ENCODE results near the gene SYNDIG1.
"Not testable (repeated sequence)": the region's sequence is repeated elsewhere in the genome, so short reads cannot be mapped to it uniquely, and the experiment has no call there.

The SYNDIG1 gene

DNA sequence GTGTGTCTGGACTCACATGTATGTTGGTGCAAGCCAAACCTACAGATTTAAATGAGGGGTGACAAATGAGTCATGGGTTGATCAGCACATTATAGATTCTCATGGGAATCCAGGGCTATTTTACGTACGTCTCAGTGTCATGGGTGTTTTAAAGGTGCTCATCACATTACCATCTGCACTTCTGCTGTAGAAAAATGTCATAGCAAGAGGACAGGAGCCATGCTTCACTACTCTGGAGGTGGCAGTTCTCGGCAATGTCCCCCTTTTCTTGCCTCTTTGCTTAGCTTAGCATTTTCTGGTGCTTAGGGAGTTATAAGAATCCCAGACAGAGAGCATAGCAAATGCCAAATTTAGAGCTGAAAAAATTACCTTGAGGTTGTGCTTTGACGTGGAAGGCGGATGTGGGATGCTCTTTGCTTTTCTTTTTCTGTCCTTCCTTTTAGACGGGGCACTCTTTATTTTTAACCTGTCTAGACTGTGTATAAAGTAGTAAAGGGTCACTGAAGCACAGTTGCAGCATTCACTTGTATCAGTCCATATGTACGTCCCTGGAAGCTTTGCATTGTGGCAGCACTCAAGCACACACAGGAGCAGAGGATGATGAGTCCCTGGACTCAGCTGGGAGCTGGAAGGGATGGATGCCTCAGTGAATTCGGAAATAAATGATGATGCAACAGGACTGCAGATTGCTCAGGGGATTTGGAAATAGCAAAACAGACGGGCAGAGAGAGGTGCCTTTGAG lies 139.7 kb downstream of the SYNDIG1 start:
- no peak for DNase-seq (ENCODE audit: low read depth in 2 of 3, low spot score in 2 of 3)

DNA sequence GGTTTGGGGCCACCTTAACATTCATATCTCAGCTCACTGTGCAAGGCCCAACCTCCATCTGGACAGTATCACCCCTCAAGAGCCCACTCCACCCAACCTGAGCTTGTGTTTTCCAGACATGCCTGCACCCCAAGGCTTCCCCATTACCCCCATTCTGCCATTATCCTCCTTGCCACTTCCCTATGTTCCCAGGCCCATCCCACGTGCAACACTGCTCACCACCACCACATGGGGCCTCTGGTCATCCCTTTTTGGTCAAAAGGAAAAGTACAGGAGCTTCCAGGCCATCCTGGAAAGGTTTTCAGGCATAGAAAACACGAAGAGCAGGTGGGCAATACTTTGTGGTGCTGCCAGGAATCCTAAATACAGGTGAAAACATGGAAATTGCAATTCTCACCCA lies 140.3 kb downstream of the SYNDIG1 start:
- no peak for DNase-seq (ENCODE audit: low read depth in 2 of 3, low spot score in 2 of 3)

DNA sequence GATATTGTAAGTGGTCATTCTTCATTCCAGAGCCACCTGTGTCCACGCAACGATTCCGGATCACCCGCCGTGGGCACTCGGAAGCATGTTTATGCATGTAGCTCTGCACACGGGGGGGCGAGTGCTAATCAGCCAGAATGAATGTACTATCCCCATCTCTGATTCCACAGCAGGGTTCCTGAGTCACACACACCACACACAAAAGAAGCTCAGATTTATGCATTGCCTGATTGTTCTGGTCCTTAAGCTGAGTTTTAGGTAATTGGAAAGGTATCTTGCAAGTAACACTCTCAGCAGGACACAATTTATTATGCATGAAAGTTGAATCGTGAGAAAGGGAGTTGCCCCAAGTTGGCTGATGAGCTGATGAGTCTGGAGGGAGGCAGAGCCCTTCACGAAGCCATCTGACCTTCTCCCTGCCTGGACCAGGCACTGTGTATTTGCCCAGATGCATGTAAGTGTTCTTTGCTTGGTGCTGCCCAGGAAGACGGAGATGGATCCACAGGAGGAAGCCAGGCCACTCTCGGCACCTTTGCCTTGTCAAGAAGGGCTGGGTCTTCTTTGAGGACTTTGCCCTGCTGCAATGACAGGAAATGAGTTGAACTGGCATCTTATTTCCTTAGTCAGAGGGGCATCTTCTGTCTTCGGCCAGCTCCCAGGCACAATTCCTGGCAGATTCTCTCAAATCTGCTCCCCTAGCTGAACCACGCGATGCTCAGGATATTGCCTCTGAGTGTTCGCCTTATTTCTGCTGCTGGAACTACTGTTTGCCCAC lies 141.1 kb downstream of the SYNDIG1 start:
- DNase-seq (ENCODE audit: low read depth in 2 of 3, low spot score in 2 of 3), result no peak

DNA sequence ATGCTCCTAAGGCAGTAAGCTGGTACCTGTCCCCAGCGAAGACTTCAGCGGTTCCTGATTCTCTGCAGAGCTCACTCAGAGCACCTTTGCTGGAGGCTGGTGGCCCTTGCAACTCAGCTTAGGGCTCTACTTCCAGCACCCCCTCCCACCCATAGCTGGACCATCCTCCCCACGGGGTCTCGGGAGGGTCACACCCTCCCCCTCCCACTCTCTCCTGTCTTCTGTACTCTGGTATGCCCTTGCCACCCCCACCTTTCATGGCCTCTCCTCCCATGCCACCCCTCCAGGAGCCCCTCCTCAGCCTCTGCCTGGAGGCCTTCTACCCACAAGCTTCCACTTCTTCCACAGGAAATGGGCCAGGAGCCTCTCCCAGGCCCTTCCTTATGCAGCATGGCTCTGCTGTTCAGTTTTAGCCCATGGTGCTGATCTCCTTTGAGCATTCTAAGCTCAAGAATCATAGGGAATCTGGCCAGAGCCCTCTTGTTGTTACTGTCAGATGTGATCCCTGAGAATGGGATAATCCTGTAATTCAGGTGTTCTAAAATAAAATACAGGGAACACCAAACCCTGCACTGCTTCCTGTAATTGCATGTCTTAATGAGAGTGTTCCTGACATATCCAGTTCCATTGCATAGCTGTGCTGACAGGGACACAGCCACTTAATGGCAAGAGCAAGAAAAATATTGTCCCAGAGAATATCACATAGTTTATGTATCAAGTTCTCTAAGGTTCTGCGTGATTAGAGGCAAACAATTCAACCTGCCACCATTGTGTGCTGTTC lies 142.1 kb downstream of the SYNDIG1 start:
- DNase-seq (ENCODE audit: low read depth in 2 of 3, low spot score in 2 of 3), result no peak

DNA sequence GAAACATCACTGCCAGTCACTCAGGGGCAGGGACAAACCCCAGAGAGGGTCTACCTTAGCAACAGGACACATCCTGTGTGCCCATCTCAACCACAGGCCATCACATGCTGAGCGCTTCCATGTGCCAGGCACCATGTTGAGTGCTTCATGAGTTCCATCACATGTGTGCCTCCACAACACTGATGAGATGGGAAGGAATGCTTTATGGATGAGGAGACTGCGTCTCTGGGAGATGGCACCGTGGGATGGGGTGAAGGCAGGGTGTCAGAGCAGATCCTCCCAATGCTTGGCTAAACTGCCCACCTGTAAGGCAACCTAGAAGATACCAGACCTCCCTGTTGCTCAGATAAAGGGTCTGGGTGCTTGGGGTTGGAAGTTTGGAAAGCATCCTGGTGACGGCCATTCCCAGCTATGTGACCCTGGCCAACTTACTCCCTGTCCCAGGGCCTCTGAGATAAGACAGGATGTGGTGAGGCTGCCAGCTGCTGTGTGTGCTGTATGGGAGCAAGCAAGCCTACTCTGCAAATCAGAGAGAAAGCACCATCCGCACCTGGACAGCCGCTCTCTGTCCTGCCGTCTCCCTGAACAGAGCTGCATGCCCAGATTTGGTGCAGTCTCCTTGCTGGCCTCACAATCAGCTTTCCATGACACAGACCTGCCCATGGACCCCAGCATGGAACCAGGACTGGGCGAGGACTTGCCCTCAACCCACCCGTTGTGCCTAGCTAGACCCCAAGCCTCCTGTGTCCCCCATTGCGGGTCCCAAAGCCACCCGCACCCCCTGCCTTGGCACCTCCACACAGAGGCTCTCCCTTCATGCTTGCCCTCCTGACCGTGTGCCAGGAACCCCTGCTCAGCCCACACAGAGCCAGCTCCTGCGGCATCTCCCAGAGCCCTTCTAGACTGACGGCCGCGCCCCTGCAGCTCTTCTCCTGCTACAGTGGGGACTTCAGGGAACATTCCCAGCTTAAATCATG lies 143.7 kb downstream of the SYNDIG1 start:
- no peak for DNase-seq (ENCODE audit: low read depth in 2 of 3, low spot score in 2 of 3)

DNA sequence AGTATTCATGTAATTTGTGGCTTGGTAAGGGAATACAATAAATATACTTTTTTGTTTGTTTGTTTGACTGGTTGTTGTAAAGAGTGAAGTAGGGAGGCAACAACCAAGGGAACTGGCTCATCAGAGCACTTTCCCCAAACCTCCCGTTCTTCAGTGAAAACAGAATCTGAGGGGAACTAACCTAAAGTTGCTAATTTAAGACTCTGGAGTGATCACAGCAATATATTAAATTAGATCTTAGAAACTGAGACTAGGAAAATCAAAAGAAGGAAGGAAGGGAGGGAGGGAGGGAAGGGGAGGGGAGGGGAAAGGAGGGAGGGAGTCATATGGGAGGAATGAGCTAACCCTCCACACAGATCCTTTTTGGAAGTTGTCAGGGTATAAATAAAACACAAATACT lies 144.9 kb downstream of the SYNDIG1 start:
- DNase-seq (ENCODE audit: low read depth in 2 of 3, low spot score in 2 of 3), result no peak

DNA sequence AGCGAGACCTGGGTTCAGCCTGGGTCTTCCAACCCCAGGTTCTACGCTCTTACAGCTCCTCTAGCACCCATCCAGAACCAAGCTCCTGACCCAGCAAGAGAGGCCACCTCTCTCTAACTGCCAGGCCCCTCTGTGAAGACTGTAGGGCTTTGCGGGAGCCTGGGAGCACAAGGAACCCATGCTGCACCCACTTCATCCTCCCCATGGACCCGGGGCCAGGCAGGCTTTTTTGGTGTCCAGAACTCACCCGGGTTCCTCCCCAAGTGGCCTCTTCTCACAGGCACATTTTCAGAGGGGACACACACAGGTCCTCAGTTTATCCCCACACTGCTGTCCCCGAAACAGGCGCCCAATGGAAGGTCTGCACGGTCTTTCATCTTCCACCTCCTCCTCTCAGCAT lies 145.9 kb downstream of the SYNDIG1 start:
- no peak for DNase-seq (ENCODE audit: low read depth in 2 of 3, low spot score in 2 of 3)

DNA sequence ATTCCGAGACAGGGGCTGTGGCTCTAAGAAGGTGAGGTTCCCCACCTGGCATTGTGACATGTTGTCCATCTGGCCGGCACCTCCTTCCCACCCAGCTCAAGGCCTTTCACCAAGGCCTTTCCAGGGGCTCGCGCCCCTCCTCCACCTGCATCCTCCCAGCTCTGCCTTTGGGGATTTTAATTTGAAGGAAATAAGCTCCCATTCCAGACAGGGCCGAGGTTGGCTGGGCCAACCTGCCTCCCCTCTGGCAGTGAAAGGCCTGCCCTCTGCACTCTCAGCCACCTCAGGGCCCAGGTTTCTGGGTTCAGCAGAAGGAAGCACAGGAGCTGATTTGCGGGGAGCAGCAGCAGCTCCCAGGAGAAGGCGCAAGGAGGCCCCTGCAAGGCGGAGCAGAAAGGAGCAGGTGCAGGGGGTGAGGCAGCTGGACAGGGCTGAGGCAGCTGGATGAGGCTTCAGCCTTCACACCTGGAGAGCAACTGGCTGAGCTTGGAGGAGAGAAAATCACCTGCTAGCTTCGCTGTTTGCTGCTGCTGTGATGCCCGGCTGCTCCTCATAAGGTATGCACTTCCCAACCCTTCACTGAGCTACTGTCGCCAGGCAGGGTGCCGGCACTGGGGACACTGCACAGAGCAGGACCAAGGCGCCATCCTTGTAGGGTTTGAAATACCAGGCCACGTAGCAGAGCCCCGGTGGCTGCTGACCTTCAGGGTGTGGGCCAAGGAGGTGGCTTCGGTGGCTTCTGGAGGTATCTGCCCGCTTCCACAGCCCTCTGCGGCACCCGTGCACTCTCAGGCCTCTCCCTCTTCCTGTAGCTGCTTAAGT lies 147.0 kb downstream of the SYNDIG1 start:
- DNase-seq (ENCODE audit: low read depth in 2 of 3, low spot score in 2 of 3), result no peak

DNA sequence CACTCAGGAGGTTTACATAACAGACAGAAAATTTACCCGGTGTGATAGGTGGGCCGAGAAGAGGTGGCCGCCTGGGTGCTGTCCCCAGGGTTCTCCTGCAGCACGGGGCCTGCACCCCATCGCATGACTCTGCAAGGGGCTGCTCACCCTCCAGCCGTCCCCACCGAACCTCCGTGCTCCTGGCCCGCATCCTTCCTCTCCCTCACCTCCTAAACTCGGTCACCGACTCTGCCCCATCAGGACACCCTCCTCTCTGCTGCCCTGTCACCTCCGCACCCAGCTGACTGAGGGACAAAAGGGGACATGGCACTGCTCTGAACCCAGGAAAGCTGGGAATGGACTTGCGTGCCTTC lies 147.6 kb downstream of the SYNDIG1 start:
- DNase-seq (ENCODE audit: low read depth in 2 of 3, low spot score in 2 of 3), result no peak

DNA sequence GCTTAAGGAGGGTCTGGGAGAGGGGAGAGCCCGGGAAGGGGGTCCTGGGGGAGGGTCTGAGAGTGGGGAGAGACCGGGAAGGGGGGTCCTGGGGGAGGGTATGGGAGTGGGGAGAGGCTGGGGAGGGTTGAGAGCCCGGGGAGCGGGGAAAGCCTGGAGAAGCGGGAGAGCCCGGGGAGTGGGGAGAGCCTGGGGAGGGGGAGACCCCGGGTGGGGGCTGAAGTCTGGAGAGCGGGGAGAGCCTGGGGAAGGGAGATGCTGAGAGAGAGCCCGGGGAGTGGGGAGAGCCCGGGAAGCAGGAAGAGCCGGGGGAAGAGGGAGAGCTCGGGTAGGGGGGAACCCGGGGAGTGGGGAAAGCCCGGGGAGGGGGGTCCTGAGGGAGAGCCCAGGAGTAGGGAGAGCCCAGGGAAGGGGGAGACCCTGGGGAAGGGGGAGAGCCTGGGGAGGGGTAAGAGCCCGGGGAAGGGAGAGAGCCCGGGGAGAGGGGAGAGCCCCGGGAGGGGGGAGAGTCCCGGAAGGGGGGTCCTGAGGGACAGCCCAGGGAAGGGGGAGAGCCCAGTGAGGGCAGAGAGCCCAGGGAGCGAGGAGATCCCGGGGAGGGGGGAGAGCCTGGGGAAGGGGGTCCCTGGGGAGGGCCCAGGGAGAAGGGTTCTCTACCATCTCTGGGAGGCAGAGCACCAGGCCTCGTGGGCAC lies 148.5 kb downstream of the SYNDIG1 start:
- no peak for DNase-seq (ENCODE audit: low read depth in 2 of 3, low spot score in 2 of 3)

DNA sequence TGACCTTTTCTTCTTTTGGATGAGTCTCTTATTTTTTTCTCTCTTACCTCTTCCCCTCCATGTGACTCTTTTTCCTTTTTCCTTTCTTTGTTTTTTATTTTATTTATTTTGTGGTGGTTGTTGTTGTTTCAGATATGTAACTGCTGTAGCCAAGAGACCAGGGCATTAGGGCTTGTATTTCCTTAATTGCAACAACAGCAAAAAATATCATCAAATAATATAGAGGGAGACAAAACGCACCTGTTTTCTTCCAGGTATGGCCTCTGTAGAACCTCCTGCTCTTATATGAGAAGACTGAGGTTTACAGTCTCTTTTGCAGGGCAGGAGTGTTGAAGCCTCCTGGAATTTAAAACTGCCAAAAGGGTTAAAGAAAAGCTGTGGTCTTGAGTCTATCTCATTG lies 149.3 kb downstream of the SYNDIG1 start:
- DNase-seq (ENCODE audit: low read depth in 2 of 3, low spot score in 2 of 3), result no peak

DNA sequence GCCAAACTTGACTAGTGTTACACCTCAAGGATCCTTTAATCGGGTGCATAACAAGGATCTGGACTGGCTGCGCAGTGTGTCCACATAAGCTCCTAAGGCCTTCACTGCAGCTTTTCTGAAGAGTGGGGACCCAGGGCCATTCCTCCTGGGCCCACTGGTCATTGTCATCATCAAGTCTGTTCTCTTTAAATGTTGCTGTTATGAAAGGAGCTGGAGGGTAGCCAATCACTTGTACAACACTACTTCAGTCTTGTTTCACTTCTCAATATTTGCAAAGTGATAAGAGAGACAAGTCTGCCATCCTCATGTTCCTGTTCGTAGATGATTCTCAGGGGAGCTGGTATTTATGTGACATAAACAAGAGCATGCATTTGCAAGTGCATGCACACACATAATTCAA lies 149.8 kb downstream of the SYNDIG1 start:
- no peak for DNase-seq (ENCODE audit: low read depth in 2 of 3, low spot score in 2 of 3)

DNA sequence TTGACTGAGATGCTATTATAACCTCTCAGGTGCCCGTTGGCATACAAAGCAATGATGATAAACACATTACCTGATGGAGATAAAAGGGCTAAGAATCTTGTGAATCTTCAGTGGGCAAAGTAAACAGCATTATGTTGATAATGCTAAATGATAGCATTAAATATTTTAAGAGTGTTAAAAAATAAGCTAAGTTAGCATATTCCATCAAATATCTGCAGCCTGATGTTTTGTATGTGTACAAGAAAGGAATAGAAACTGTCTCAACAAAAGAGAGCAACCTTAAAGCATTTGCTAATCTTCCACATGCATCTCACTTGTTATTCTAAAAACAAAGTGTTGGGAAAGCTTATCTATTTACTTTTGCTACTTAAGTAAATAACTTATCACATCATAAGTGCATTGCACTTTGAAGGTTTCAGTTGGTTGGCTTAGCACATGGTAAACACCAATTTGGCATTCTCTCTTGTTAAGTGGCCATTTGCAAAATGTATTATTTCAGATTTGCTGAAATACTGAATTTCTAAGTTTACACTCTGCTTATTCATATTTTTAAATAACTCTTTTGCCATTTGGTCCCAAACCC lies 151.6 kb downstream of the SYNDIG1 start:
- no peak for DNase-seq (ENCODE audit: low read depth in 2 of 3, low spot score in 2 of 3)

DNA sequence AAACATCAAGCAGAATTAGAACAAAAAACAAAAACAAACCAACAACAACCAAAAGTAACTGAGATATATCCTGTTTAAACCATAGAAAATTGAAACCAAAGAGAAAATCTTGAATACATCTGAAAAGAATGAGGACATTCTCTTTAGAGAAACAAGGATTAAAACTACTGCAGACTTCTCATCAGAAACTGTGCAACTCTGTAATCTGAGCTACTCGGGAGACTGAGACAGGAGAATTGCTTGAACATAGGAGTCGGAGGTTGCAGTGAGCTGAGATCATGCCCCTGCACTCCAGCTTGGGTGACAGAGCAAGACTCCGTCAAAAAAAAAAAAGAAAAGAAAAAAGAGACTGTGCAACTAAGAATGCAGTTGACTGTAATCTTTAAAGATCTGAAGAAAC lies 153.4 kb downstream of the SYNDIG1 start:
- no peak for DNase-seq (ENCODE audit: low read depth in 2 of 3, low spot score in 2 of 3)

DNA sequence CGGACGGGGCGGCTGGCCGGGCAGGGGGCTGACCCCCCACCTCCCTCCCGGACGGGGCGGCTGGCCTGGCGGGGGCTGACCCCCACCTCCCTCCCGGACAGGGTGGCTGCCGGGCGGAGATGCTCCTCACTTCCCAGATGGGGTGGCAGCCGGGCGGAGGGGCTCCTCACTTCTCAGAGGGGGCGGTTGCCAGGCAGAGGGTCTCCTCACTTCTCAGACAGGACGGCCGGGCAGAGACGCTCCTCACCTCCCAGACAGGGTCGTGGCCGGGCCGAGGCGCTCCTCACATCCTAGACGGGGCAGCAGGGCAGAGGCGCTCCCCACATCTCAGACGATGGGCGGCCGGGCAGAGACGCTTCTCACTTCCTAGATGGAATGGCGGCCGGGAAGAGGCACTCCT lies 156.7 kb downstream of the SYNDIG1 start:
- not testable (repeated sequence) for DNase-seq (ENCODE audit: low read depth in 2 of 3, low spot score in 2 of 3)

DNA sequence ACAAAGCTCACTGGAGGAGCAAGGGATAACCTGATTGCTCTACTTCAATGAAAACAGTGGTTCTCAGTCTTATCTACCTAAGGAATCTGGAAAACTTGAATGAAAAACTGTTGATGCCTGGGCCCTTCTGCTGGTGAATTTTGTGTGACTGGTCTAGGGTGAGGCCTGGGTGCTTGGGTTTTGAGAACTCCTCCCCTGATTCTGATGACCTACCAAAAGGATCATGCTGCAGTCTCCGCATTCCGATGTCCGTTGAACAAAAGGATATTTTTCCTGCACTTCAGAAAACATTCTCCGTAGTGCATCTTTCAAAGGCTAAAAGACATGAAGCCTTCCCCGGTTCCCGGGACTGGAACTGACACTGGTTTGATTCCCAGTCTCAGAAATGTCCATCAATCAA lies 157.9 kb downstream of the SYNDIG1 start:
- no peak for DNase-seq (ENCODE audit: low read depth in 2 of 3, low spot score in 2 of 3)

DNA sequence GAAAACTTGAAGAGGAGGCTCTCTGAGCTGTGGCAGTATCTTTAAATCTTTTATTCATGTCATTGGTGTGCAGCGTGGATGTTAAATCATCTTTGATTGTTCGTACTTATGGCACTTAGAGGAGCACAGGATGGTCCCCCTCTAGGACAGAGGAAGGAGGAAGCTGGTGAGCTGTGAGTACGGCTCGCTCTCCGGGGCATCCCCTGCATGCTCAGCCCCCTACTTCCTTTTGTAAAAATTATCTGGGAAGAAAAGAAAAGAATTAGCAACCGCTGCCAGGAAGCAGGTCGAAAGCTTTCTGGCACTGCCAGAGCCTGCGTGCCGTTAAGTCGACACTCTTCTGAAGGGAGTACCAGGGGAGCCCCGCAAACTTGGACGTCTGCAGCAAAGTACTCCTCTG lies 158.5 kb downstream of the SYNDIG1 start:
- DNase-seq (ENCODE audit: low read depth in 2 of 3, low spot score in 2 of 3), result no peak

DNA sequence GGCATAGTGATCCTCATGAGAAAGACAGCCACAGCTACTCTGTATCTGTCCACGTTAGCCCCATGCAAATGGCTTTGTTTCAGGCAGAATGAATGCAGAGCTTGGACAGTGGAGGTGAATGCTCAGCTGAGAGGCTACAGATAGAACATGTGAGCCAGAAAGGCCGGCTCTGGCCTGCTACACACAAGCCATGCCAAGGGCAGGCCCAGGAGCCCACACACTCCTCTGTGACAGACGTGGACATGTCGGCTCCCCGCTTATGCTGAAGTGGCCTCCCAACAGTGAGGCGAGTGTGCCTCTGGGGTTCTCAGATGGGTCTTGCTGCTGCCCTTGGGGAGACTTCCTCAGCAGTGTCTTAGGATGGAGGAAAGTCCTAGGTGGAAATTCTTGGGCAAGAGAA lies 159.6 kb downstream of the SYNDIG1 start:
- DNase-seq (ENCODE audit: low read depth in 2 of 3, low spot score in 2 of 3), result no peak

DNA sequence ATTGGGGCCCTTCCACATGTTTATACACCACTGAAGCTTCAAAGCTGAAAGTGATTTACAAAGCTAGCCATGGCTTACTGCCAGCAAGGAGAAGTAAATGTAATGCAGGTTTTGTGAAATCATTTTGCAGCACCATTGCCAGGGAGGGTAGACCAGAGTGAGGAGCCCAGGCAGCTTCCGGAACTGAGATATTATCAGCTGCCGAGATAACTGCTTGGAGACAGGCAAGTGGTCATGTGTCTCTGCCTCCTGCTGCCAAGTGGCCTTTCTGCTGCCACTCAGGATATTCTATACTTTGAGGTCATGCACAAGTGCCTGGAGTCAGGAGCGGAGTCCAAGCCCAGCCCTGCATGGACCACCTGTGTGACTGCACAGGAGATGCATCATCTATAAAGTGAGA lies 160.2 kb downstream of the SYNDIG1 start:
- DNase-seq (ENCODE audit: low read depth in 2 of 3, low spot score in 2 of 3), result no peak
